H1 (cell line): Measurements from ENCODE around the gene SHMT2. TPM values are rescaled to one million over a fixed set of nuclear protein-coding genes. Genes with fewer than 3 reads are reported as not detected.

ENCODE experiments used
- ASH2L ChIP-seq: fragments of 200-600, 300-600 bp; sonication (generic); IDR thresholded peaks from one replicate; pipeline ENCODE4 v1.7.1; 2017; ENCODE audit warnings: low read length
- RXRA ChIP-seq: IDR thresholded peaks from 2 replicates; pipeline ENCODE4 v1.6.1; 2011; ENCODE audit warnings: low read depth, mild to moderate bottlenecking, low read length, moderate library complexity; ENCODE audit not compliant: insufficient read depth
- SP4 ChIP-seq: IDR thresholded peaks from 2 replicates; pipeline ENCODE4 v1.6.1; 2012; ENCODE audit warnings: low read length, inconsistent platforms
- polyA plus RNA-seq, 7 experiments: library from polyadenylated mRNA; depleted of rRNA in 3 of 7; stranded (reverse) in 5 of 7; unstranded in 2 of 7; fragments of >200 nt in 5 of 7; fragments of 200-250 nt in 2 of 7; gene quantifications; 1 replicate in 5 of 7; 2 replicates in 1 of 7; 4 replicates in 1 of 7; pipeline versions ENCODE4 v1.2.1 to v1.2.3, GENCODE V29; 2011 to 2013; ENCODE audit warnings: missing spikeins in 2 of 7, mixed read lengths in 2 of 7
- total RNA-seq: library from RNA; stranded (reverse); fragmentation: NEBNext Ultra II Directional; extraction: Animal tissue kit (Norgen Biotek cat#: 25700); gene quantifications from 2 replicates; pipeline ENCODE4 v1.2.1, GENCODE V29; 2021

Gene SHMT2
- total and polyA plus RNA-seq, 2 of the 8 experiments (the other 6 are each of a cell fraction or from before 2014, with no cell fraction given): 274 to 520 TPM

DNA sequence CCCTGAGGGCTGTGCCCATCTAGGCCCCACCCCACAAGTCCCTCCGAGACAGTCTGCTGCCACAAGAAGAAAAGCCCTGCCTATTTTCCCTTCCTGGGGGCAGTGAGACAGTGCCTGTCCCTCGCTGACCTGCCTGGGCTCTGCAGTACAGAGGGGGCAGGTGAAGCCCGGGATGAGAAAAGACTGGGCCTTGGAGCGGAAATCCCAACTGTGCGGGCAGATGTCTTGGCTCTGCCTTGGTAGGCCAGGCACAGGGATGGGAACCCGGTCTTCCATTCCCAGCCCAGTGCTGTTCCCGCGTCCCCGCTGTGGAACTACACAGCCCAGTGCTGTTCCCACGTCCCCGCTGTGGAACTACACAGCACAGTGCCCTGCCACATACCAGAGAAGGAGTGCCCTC is 25.7 kb upstream of the SHMT2 start (continued):
- TF ChIP-seq ASH2L (no peak), RXRA (no peak), SP4 (no peak)
